Body of pancreas (tissue), 4 donors: ENCODE data around the gene CTAGE1.

ENCODE experiments used
- POLR2A ChIP-seq, 3 donors: fragments of 450-650 bp; IDR thresholded peaks; one replicate each; pipeline ENCODE4 v1.6.1; 2016; ENCODE audit warnings: antibody characterized with exemption in 3 of 3, mild to moderate bottlenecking in 2 of 3
- TF ChIP-seq, protein P1 (sequence below), 7 experiments: fragments of 450-650 bp in 4 of 7; fragments of 200-600 bp in 3 of 7; sonication (generic) in 3 of 7; IDR thresholded peaks; one replicate each; pipeline ENCODE4 v1.5.1; 2016 to 2019; ENCODE audit warnings: antibody characterized with exemption in 7 of 7

DNA sequence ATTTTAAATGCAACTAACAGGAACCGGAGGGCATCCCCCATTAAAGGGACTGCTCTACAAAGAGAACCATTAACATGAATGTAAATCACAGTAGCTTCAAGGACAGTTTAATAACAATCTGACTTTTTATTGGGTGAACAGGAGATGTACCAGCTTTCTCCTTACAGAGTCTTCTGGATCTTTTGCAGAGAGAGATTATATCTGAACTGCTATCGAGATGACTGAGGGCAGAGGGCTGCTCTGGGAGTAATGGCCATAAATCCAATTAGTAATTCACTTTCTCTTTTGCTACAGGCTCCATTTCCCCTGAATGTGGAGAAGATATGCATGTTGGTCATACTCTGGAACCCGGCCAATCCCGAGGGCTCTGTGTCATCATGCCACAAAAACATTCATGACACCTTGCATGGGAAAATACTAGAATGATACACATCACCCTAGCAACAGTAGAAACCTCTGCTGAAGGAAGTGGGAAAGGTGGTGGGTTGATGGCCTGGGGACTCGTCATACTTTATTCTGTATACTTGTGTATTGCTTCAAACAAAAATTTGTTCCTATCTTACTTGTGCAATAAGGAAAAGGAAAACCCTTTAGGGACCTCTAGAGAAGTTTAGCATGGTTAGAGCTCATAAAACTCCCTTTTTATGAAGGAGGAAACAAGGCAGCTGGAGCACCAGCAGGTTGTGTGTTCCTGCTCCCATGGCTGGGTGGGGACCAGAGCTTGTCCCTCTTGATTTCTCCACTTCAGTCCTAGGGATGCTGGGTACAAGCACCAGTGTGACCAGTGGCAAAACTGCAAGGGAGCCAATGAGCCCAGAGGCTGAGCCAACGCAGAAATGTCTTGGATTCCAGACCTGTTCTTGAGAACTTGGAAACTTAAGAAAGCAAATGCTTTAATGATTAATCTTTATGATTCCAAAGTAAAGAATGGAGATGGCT is 26.0 kb downstream of the CTAGE1 start:
- TF ChIP-seq, protein P1, sequence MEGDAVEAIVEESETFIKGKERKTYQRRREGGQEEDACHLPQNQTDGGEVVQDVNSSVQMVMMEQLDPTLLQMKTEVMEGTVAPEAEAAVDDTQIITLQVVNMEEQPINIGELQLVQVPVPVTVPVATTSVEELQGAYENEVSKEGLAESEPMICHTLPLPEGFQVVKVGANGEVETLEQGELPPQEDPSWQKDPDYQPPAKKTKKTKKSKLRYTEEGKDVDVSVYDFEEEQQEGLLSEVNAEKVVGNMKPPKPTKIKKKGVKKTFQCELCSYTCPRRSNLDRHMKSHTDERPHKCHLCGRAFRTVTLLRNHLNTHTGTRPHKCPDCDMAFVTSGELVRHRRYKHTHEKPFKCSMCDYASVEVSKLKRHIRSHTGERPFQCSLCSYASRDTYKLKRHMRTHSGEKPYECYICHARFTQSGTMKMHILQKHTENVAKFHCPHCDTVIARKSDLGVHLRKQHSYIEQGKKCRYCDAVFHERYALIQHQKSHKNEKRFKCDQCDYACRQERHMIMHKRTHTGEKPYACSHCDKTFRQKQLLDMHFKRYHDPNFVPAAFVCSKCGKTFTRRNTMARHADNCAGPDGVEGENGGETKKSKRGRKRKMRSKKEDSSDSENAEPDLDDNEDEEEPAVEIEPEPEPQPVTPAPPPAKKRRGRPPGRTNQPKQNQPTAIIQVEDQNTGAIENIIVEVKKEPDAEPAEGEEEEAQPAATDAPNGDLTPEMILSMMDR (IDR thresholded peaks at IDR 0.05), result no peak
- no peak for TF ChIP-seq POLR2A (IDR thresholded peaks at IDR 0.05)
